T47D (cell line): Measurements from ENCODE around the gene MLLT1.
"Not testable (repeated sequence)": the region's sequence is repeated elsewhere in the genome, so short reads cannot be mapped to it uniquely, and the experiment has no call there.

ENCODE experiments used
- DNase-seq, 2 experiments: peaks; one replicate each; pipeline versions ENCODE4 v3.0.0 to v3.0.0-alpha.2; 2011 to 2012; ENCODE audit warnings: low read depth in 1 of 2, low spot score in 1 of 2
- JUND ChIP-seq: IDR thresholded peaks from 2 replicates; pipeline ENCODE4 v1.6.1; 2012; ENCODE audit warnings: low read depth
- in situ Hi-C: cut with HindIII; loops from 2 replicates; pipeline ENCODE4 v1.10.0; 2016; ENCODE audit warnings: low sequenced_read_pairs, low pct_unique_long_range_greater_than_20kb

The MLLT1 gene, protein sequence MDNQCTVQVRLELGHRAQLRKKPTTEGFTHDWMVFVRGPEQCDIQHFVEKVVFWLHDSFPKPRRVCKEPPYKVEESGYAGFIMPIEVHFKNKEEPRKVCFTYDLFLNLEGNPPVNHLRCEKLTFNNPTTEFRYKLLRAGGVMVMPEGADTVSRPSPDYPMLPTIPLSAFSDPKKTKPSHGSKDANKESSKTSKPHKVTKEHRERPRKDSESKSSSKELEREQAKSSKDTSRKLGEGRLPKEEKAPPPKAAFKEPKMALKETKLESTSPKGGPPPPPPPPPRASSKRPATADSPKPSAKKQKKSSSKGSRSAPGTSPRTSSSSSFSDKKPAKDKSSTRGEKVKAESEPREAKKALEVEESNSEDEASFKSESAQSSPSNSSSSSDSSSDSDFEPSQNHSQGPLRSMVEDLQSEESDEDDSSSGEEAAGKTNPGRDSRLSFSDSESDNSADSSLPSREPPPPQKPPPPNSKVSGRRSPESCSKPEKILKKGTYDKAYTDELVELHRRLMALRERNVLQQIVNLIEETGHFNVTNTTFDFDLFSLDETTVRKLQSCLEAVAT

DNA sequence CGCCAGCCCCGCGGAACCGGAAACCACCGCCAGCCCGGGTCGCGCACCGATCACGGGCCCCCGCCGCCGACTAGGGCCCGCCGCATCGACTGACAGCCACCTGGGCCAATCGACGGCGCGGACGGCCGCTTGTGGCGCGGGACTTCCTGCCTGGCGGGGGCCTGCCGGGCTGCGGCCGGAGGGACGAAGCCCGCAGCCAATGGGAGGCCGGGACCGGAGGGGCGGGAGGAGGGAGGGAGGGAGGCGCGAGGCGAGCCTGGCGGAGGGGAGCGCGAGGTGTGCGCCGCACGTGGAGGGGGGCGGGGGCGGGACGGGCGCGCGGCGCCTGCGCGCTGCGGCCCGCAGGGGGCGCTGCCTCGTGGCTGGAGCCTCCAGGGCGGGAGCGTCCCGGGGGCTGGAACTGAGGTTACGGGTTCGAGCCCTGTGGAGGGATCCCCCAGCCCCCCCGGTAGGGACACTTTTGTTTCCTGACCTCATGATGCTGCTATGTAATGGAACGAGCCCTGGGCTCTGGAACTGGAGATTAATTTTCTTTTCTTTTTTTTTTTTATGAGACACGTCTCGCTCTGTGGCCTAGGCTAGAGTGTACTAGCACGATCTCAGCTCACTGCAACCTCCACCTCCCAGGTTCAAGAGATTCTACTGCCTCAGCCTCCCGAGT lies at the start of gene MLLT1:
MLLT1 (minus strand) TSS at position 45 of the 661 bp plus-strand sequence. CDS start 191 bp downstream, outside the sequence.
- TF ChIP-seq JUND, result no peak
- in situ Hi-C loops, result no loop called here
- DNase-seq, result peak; percentile 96 to 98

- in situ Hi-C loops, result no loop called here
- no peak for TF ChIP-seq JUND
- no peak for DNase-seq
Measured at GRCh38 chr19:6326815-6327214, 47.0 kb upstream of the MLLT1 start.

DNA sequence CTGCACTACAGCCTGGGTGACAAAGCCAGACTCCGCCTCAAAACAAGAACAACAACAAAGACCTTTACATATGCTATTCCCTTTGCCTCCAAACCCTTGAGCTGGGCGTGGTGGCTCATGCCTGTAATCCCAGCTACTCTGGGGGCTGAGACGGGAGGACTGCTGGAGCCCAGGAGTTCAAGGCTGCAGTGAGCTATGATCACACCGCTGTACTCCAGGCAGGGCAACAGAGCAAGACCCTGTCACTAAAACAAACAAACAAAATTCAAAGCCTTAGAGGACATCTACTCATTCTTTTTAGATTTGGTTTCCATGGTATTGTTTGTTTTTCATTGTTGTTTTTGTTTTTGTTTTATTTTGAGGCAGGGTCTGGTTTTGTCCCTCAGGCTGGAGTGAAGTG lies 45.8 kb upstream of the MLLT1 start:
- TF ChIP-seq JUND, result no peak
- in situ Hi-C loops, result no loop called here

DNA sequence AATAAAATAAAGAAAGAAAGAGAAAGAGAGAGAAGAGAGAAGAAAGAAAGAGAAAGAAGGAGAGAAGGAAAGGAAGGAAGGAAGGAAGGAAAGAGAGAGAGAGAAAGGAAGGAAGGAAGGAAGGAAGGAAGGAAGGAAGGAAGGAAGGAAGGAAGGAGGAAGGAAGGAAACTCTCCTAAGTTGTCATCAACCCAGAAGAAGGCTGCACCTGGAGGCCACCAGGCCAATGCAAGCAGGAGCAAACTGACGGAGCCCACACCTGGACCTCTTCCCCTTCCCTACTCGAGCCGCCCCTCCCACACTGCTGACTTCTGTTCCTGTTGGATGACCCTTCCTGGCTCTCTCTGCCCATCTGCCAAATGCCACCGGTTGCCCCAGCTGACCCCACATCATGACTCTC lies 45.0 kb upstream of the MLLT1 start:
- no peak for DNase-seq
- TF ChIP-seq JUND, result no peak
- in situ Hi-C loops, result no loop called here

More for the DNA sequence above, 45.8 kb upstream of the MLLT1 start:
- no peak for DNase-seq

DNA sequence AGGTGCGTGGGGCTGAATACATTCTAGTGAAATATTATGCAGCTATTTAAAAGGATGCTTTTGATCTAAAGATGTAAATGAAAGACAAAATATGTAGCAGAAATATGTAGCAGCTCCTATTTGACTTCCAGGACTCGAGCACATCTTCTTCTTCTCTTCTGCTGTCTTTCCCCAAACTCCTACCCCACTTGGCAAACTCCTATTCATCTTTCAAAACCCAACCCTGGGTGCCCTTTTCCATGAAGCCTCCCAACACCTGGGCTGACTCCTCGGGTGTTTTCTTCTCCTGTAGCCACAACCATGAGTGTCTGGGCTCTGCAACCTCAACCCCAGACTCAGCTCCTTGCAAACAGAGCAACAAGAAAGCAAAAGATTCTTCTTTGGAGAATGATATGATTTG lies 42.5 kb upstream of the MLLT1 start:
- TF ChIP-seq JUND, result no peak
- DNase-seq, result no peak
- in situ Hi-C loops, result no loop called here

DNA sequence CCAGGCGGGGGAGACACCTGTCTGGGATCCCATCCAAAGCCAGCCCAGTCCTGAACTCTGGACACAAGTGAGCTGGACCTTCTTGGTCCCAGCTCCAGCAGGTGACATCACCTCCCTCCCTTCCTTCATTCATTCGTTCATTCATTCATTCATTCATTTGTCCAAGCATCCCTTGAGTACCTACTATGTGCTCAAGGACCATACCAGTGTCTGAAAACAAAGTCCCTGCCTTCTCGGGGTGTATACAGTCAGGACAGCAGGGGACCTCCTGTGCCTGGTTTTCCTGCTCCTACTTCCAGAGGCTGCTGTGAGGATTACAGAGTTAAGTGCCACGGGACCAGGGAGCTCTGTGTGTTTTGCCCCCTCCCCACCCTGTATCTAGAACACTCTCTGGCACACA lies 39.6 kb upstream of the MLLT1 start:
- no peak for TF ChIP-seq JUND
- DNase-seq, result no peak
- in situ Hi-C loops, result no loop called here

- in situ Hi-C loops, result no loop called here
- no peak for TF ChIP-seq JUND
- no peak for DNase-seq
Measured at GRCh38 chr19:6318772-6319171, 39.0 kb upstream of the MLLT1 start.

GRCh38 chr19:6315646-6316045 lies 35.9 kb upstream of the MLLT1 start:
- in situ Hi-C loops, result not testable (repeated sequence)

DNA sequence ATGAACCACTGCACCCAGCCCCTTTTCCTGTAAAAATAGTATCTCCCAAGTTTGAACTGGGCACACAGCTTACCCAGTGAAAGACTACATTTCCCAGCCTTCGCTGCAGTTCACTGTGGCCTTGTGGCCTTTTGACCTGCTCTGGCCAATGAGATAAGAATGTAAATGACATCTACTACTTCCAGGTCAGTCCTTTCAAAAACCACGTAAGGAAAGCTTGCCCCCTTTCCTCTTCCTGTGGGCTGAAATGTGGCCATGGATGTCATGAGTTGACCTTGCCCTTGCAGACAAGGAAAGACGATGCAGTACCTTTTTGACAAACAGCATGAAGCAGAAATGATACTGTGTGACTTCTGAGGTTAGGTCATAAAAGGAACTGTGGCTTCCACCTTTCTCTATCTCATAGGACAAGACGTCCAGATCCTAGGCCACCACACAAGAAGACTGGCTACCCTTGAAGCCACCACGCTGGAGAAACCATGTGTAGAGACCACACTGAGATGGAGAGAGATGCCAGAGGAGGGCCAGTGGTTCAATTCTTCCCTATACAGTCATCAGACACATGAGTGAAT lies 33.7 kb upstream of the MLLT1 start:
- no peak for DNase-seq
- in situ Hi-C loops, result no loop called here
- TF ChIP-seq JUND, result no peak

More at GRCh38 chr19:6315646-6316045, 35.9 kb upstream of the MLLT1 start:
- not testable (repeated sequence) for DNase-seq

GRCh38 chr19:6312018-6312417 lies 32.2 kb upstream of the MLLT1 start:
- in situ Hi-C loops, result no loop called here
- no peak for TF ChIP-seq JUND
- peak; percentile 13 to 48 for DNase-seq

DNA sequence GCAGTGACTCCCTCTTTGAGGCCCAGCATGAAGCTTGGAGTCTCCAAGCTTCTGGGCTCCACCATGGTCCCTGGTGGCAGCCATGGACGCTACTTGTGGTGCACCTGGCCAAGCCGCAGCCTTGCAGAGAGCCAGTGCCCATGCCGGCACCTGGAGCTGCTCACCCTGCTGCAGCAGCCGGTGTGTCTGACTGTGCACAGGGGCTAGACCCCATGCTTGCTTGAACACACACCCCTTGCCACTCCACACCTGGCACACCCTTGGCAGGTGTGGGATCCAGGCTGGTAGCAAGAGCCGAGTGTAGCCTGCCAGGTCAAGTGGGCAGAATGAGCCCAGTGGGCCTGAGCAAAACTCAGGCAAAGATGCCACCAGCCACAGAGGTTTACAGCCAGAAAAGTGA lies 18.6 kb upstream of the MLLT1 start:
- TF ChIP-seq JUND, result no peak
- in situ Hi-C loops, result no loop called here
- DNase-seq, result no peak

GRCh38 chr19:6297202-6297601 lies 17.4 kb upstream of the MLLT1 start:
- no peak for DNase-seq
- in situ Hi-C loops, result no loop called here
- TF ChIP-seq JUND, result no peak

- TF ChIP-seq JUND, result no peak
- in situ Hi-C loops, result no loop called here
- no peak for DNase-seq
Measured at GRCh38 chr19:6292006-6292405, 12.2 kb upstream of the MLLT1 start.
